HepG2 (cell line): Measurements from ENCODE around the gene BRAF. TPM values are rescaled to one million over a fixed set of nuclear protein-coding genes. Genes with fewer than 3 reads are reported as not detected.

Experiments
- DNMT3B ChIP-seq: conservative IDR thresholded peaks from 2 replicates; pipeline ENCODE4 v1.6.1; 2016; ENCODE audit warnings: missing biosample characterization, control low read depth
- HCFC1 ChIP-seq: fragments of 150-350 bp; IDR thresholded peaks from 2 replicates; pipeline ENCODE4 v1.6.1; 2014; ENCODE audit warnings: low read depth, low read length
- HNRNPL ChIP-seq: fragments of 200-400 bp; formaldehyde crosslinking; IDR thresholded peaks from 2 replicates; pipeline ENCODE4 v1.6.1; 2017; ENCODE audit warnings: mild to moderate bottlenecking, low read depth, low read length
- KDM6A ChIP-seq: IDR thresholded peaks from 2 replicates; pipeline ENCODE4 v1.6.1; 2016; ENCODE audit warnings: low read depth
- MAF1 ChIP-seq: sonication (generic); formaldehyde crosslinking; IDR thresholded peaks from 2 replicates; pipeline ENCODE4 v1.5.0; 2020; ENCODE audit warnings: missing genetic modification reagents, borderline replicate concordance
- MEIS2 ChIP-seq: sonication (generic); formaldehyde crosslinking; IDR thresholded peaks from 2 replicates; pipeline ENCODE4 v1.9.0; 2021; ENCODE audit warnings: mild to moderate bottlenecking, missing genetic modification reagents
- MLX ChIP-seq: IDR thresholded peaks from 2 replicates; pipeline ENCODE4 v1.6.1; 2016
- NONO ChIP-seq, 2 experiments: fragments of 450-650 bp in 1 of 2; sonication (generic) in 1 of 2; formaldehyde crosslinking in 1 of 2; IDR thresholded peaks in 1 of 2; conservative IDR thresholded peaks in 1 of 2; 2 replicates each; pipeline versions ENCODE4 v1.6.1 to v1.8.0; 2017 to 2022; ENCODE audit warnings: mild to moderate bottlenecking in 1 of 2, missing genetic modification reagents in 1 of 2, moderate library complexity in 1 of 2
- PCBP1 ChIP-seq: fragments of 200-400 bp; formaldehyde crosslinking; IDR thresholded peaks from 2 replicates; pipeline ENCODE4 v1.6.1; 2017; ENCODE audit warnings: mild to moderate bottlenecking, low read depth, low read length, borderline replicate concordance
- RFXAP ChIP-seq: sonication (generic); formaldehyde crosslinking; IDR thresholded peaks from 2 replicates; pipeline ENCODE4 v1.4.0; 2020; ENCODE audit warnings: missing genetic modification reagents, borderline replicate concordance
- RORA ChIP-seq: sonication (generic); formaldehyde crosslinking; IDR thresholded peaks from 2 replicates; pipeline ENCODE4 v1.5.0; 2020; ENCODE audit warnings: mild to moderate bottlenecking, missing genetic modification reagents, moderate library complexity
- SPEN ChIP-seq: sonication (generic); formaldehyde crosslinking; IDR thresholded peaks from 2 replicates; pipeline ENCODE4 v1.5.1; 2020; ENCODE audit warnings: low read depth, mild to moderate bottlenecking, missing genetic modification reagents
- TBX2 ChIP-seq: sonication (generic); formaldehyde crosslinking; IDR thresholded peaks from 2 replicates; pipeline ENCODE4 v1.5.0; 2020; ENCODE audit warnings: missing genetic modification reagents, mild to moderate bottlenecking, borderline replicate concordance
- ZBTB8A ChIP-seq: sonication (generic); formaldehyde crosslinking; IDR thresholded peaks from 2 replicates; pipeline ENCODE4 v1.4.0; 2020; ENCODE audit warnings: mild to moderate bottlenecking, low read depth, missing genetic modification reagents, borderline replicate concordance
- ZEB1 ChIP-seq: IDR thresholded peaks from 2 replicates; pipeline ENCODE4 v1.6.1; 2012; ENCODE audit warnings: mild to moderate bottlenecking, low read depth, inconsistent platforms; ENCODE audit not compliant: insufficient replicate concordance
- ZFAT ChIP-seq: sonication (generic); formaldehyde crosslinking; conservative IDR thresholded peaks from 2 replicates; pipeline ENCODE4 v1.8.1; 2023; ENCODE audit warnings: missing genetic modification reagents, inconsistent platforms
- ZNF234 ChIP-seq: sonication (generic); formaldehyde crosslinking; conservative IDR thresholded peaks from 2 replicates; pipeline ENCODE4 v1.5.1; 2020; ENCODE audit warnings: mild to moderate bottlenecking, missing genetic modification reagents
- ZNF317 ChIP-seq: sonication (generic); formaldehyde crosslinking; IDR thresholded peaks from 2 replicates; pipeline ENCODE4 v1.5.0; 2020; ENCODE audit warnings: mild to moderate bottlenecking, missing genetic modification reagents
- polyA plus RNA-seq, 8 experiments: library from polyadenylated mRNA; depleted of rRNA in 3 of 8; stranded (reverse) in 7 of 8; unstranded in 1 of 8; fragments of >200 nt; fragmentation: Illumina TruSeq in 4 of 8; extraction: Trizol in 4 of 8; gene quantifications; 2 replicates each; pipeline versions ENCODE4 v1.2.1 to v1.2.3, GENCODE V29; 2011 to 2016; ENCODE audit warnings: low read depth in 4 of 8, missing spikeins in 1 of 8, mixed read lengths in 1 of 8; ENCODE audit not compliant: insufficient read depth in 1 of 8
- total RNA-seq, 5 experiments: library from RNA; depleted of rRNA; stranded (reverse); fragments of >200 nt; fragmentation: Illumina TruSeq; extraction: Trizol; gene quantifications; 2 replicates each; pipeline ENCODE4 v1.2.3, GENCODE V29; 2016; ENCODE audit warnings: low read depth in 1 of 5
- TF ChIP-seq, protein P1 (sequence below): sonication (generic); formaldehyde crosslinking; IDR thresholded peaks from 2 replicates; pipeline ENCODE4 v1.5.1; 2020; ENCODE audit warnings: missing genetic modification reagents, mild to moderate bottlenecking, borderline replicate concordance
- TF ChIP-seq, protein P2 (sequence below): sonication (generic); formaldehyde crosslinking; IDR thresholded peaks from 2 replicates; pipeline ENCODE4; 2020; ENCODE audit warnings: missing genetic modification reagents, mild to moderate bottlenecking, borderline replicate concordance
- TF ChIP-seq, protein P3 (sequence below): sonication (generic); formaldehyde crosslinking; IDR thresholded peaks from 2 replicates; pipeline ENCODE4 v1.5.1; 2020; ENCODE audit warnings: mild to moderate bottlenecking, missing genetic modification reagents, borderline replicate concordance

BRAF gene
- total and polyA plus RNA-seq, 2 of the 13 experiments (the other 11 are each of a cell fraction or from before 2014, with no cell fraction given) = 12.5 to 13.4 TPM

- peak; percentile 55; the same call in 1 of the 2 replicates for TF ChIP-seq SPEN (CRISPR knock-in tag)
- 0 out of 2 replicates have a peak, but pooled peaks have one; percentile 53 for TF ChIP-seq HNRNPL
- TF ChIP-seq DNMT3B (CRISPR knock-in tag) = no peak
- no peak for TF ChIP-seq HCFC1
- TF ChIP-seq TBX2 (CRISPR knock-in tag) = no peak
- no peak for TF ChIP-seq KDM6A (CRISPR knock-in tag)
- TF ChIP-seq, protein P1, sequence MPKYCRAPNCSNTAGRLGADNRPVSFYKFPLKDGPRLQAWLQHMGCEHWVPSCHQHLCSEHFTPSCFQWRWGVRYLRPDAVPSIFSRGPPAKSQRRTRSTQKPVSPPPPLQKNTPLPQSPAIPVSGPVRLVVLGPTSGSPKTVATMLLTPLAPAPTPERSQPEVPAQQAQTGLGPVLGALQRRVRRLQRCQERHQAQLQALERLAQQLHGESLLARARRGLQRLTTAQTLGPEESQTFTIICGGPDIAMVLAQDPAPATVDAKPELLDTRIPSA (CRISPR knock-in tag) = no peak
- no peak for TF ChIP-seq ZEB1
- TF ChIP-seq ZNF317 = no peak
- TF ChIP-seq ZNF234 (CRISPR knock-in tag) = no peak
- TF ChIP-seq RFXAP = no peak
- TF ChIP-seq RORA = no peak
- TF ChIP-seq, protein P2, sequence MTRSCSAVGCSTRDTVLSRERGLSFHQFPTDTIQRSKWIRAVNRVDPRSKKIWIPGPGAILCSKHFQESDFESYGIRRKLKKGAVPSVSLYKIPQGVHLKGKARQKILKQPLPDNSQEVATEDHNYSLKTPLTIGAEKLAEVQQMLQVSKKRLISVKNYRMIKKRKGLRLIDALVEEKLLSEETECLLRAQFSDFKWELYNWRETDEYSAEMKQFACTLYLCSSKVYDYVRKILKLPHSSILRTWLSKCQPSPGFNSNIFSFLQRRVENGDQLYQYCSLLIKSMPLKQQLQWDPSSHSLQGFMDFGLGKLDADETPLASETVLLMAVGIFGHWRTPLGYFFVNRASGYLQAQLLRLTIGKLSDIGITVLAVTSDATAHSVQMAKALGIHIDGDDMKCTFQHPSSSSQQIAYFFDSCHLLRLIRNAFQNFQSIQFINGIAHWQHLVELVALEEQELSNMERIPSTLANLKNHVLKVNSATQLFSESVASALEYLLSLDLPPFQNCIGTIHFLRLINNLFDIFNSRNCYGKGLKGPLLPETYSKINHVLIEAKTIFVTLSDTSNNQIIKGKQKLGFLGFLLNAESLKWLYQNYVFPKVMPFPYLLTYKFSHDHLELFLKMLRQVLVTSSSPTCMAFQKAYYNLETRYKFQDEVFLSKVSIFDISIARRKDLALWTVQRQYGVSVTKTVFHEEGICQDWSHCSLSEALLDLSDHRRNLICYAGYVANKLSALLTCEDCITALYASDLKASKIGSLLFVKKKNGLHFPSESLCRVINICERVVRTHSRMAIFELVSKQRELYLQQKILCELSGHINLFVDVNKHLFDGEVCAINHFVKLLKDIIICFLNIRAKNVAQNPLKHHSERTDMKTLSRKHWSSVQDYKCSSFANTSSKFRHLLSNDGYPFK (CRISPR knock-in tag) = no peak
- TF ChIP-seq MEIS2 = no peak; the same call in 1 of the 2 replicates
- TF ChIP-seq NONO (IDR thresholded peaks at IDR 0.05) = no peak
- TF ChIP-seq NONO (CRISPR knock-in tag; conservative IDR thresholded peaks at IDR 0.05) = 0 out of 2 replicates have a peak, but pooled peaks have one; percentile 29
- no peak for TF ChIP-seq ZFAT (CRISPR knock-in tag)
- TF ChIP-seq PCBP1 = no peak
- no peak for TF ChIP-seq MLX (CRISPR knock-in tag)
- TF ChIP-seq MAF1 (CRISPR knock-in tag) = no peak
- TF ChIP-seq, protein P3, sequence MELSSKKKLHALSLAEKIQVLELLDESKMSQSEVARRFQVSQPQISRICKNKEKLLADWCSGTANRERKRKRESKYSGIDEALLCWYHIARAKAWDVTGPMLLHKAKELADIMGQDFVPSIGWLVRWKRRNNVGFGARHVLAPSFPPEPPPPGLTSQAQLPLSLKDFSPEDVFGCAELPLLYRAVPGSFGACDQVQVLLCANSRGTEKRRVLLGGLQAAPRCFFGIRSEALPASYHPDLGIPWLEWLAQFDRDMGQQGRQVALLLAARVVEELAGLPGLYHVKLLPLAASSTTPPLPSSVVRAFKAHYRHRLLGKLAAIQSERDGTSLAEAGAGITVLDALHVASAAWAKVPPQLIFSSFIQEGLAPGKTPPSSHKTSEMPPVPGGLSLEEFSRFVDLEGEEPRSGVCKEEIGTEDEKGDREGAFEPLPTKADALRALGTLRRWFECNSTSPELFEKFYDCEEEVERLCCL (CRISPR knock-in tag) = no peak
- no peak for TF ChIP-seq ZBTB8A (CRISPR knock-in tag)
These were observed 251.5 kb downstream of the BRAF start (continued) for GRCh38 chr7:140673063-140673773.
